AG08395 (cell line): ENCODE results near the gene UBE2N.
A peak's percentile ranks its signal among the peaks of the same experiment; 100 is the strongest.
"Not testable (repeated sequence)": the region's sequence is repeated elsewhere in the genome, so short reads cannot be mapped to it uniquely, and the experiment has no call there.

Experiments used
- DNase-seq: peaks from one replicate; pipeline ENCODE4 v3.0.0; 2012; ENCODE audit warnings: mixed read lengths, low spot score

Gene UBE2N

DNA sequence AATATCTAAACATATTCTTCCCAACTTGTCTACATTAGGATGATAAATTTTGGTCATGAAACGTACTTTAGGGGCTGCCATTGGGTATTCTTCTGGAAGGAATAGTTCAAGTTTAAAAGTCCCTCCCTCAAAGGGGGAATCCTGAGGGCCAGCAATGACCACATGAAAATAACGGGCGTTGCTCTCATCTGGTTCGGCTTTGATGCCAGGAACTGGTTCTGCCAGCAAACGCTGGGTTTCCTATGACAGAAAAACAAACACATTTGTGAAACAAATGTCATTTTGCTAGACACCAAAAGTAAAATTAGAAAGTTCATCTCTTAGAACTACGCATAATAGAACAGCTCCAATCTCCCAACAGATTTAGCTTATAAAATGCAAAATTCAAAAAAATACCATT, 30.7 kb downstream of the UBE2N start:
- DNase-seq = peak; percentile 11

GRCh38 chr12:93409343-93410187, 32.2 kb downstream of the UBE2N start:
- not testable (repeated sequence) for DNase-seq

- no peak for DNase-seq
Observed at GRCh38 chr12:93408813-93409212, 32.9 kb downstream of the UBE2N start.

- DNase-seq = no peak
Observed at GRCh38 chr12:93407963-93408283, 33.8 kb downstream of the UBE2N start.

DNA sequence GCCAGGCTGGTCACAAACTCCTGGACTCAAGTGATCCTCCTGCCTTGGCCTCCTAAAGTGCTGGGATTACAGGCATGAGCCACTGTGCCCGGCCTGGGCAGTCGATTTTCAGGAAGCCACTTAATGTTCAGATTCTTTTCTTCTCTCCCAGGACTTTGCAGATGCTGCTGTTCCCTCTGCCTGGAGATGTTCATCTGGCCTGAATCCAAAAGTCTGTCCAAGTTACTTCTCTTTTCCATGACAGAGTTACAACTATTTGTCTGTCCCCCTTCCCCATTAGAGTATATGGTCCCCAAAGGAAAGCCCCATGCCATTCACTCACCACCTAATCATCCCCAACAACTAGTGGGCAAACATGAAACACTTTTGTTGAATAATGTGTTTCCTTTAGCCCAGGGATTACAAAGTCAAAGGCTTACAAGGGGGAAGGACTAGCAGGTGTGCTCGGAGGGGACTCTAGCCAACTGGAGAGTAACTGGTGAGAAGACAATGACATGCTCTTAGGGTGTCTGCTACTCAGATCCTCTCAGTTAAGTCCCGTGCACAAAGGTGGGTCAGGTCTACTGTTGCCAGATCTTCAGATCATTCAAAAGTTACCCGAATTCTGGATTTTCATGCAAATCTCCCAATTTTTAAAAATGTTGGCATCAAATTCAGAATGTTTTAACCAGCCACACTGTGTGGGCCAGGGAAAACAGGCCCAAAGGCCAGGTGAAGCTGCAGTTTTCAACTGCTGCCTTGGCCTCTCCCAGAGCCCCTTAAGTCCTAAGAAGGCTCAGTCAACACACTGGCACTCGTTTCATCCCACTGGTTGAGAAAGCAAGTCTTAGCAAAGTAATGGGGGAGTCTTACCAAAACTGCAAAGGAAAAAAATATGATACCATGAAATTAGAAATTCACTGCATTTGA, 34.4 kb downstream of the UBE2N start:
- DNase-seq = no peak

GRCh38 chr12:93404961-93405849, 36.5 kb downstream of the UBE2N start:
- DNase-seq = no peak

DNA sequence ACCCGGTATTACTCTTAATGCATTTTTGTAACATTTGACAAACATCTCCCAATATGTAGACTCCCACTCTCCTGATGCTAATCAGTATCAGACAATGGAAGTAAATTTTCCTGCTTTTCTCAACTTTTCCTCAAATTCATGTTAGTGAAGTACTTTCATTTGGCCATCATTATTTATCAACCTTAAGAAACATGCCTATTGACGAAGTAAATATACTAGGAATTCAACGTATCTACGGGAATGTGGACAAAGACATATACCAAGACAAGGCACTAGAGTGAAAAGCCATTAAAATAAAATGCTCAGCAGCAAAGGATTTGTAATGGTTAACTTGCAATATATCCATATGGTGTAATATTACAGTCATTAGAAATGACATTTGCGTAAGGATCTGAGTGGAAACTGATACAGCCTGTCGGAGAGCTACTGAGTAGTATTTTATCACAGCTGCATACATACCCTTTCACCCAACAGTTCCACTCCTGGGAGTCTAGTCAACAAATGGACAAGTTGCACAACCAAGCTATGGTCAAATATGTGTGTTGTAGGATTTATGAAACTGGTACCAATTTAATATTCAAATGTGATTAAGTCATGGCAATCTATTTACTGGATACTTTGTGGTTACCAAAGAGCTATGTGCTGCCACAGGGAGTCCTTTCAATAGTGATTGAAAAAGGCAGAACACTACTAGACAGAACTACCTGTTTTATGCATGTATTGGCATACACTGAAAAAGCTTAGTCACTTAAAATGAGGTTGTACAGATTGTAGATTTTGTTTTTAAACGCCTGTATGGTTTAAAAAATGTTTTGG, 37.6 kb downstream of the UBE2N start:
- no peak for DNase-seq

- no peak for DNase-seq
Observed at GRCh38 chr12:93402333-93403311, 39.1 kb downstream of the UBE2N start.

DNA sequence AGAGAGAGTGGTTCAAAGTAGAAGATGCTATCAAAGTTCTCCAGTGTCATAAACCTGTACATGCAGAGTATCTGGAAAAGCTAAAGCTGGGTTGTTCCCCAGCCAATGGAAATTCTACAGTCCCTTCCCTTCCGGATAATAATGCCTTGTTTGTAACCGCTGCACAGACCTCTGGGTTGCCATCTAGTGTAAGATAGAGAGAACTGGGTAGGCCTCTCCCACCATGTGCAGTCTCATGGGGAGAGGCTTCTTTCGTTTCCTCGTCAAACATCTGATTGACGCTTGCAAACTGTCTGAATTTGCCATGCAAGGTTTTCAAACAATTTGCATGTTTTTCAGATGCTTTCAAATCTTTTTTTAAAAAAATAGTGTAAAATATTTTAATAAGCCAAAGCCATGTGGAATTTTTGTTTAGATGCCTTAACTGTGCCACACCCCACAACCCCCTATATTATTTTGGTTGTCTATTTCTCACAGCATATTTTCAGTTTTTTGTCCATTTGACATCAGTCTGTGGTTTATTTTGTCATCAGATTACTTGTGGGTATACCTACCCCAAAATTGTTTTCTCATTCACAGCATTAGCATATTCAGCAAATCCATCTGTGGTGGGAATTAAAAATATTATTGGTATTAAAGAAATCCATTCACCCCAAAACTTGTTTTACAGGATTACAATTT, 42.4 kb downstream of the UBE2N start:
- not testable (repeated sequence) for DNase-seq

DNA sequence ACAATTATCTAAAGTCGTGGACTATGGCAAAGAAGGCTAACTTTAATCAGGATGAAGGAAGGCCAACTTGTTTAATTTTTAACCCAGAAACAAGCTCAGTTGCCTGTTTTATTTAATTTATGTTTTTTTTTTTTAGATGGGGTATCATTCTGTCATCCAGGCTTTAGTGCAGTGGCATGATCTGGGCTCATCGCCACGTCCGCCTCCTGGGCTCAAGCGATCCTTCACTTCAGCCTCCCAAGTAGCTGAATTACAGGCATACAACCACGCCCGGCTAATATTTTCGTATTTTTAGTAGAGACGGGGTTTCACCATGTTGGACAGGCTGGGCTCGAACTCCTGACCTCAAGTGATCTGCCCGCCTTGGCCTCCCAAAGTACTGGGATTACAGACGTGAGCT, 44.3 kb downstream of the UBE2N start:
- DNase-seq = no peak

GRCh38 chr12:93393425-93393824, 48.3 kb downstream of the UBE2N start:
- no peak for DNase-seq

GRCh38 chr12:93390549-93391297, 51.0 kb downstream of the UBE2N start:
- DNase-seq = no peak

GRCh38 chr12:93390031-93390430, 51.7 kb downstream of the UBE2N start:
- DNase-seq = no peak

DNA sequence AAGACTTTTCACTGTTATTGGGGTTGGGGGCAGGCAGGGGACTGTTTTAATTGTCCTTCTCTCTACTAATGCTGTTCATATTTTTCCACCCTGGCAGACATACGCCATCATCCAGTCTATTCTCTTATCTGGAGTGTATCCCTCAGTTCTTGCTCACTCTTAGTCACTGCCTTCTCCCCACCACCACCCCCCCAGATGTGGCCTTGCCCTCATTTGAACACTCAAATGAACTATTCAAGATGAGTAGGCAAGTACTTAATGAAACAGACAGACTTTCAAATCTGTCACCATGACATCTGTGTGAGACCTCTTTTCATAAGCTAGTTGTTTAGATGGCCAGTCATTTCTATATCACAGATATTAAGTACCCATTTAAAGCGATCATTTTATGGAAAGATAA, 54.0 kb downstream of the UBE2N start:
- DNase-seq = peak; percentile 70

GRCh38 chr12:93381976-93382437, 59.7 kb downstream of the UBE2N start:
- not testable (repeated sequence) for DNase-seq

DNA sequence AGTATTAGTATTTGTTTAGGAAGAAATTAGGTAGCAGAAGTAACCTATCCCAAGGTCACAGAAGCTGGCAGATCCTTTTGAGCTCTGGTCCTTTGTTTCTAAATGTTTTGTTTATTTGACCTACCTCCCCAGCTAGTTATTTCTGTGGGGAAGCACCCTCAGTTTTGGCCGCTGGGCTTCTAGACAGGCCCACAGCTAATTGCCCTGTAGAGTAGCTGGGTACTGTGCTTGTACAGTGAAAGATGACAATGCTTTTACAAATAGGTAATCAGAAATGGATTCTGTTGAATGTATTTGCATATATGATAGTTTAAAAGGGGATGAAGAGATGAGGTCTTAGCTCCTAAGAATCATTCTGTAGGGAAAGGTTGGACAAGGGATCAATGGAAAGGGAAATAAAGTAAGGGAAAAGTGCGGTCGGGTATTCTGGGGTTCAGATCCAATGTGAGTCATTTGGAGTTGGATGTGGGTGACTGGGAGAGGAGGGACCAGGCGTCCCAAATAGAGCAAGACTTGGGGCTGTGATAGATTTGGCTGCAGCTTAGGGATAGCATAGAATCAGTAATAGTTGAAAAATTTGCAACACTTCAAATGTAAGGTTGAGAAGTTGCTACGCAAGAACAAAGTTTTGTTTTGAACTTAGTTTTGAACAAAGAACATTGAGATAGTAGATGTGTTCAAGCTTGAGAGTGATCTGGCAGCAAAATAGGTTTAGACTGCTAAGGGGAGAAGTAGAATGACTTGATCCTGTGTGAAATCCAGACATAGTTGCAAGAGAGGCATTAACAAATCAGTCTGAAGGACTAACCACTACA, 60.4 kb downstream of the UBE2N start:
- no peak for DNase-seq

DNA sequence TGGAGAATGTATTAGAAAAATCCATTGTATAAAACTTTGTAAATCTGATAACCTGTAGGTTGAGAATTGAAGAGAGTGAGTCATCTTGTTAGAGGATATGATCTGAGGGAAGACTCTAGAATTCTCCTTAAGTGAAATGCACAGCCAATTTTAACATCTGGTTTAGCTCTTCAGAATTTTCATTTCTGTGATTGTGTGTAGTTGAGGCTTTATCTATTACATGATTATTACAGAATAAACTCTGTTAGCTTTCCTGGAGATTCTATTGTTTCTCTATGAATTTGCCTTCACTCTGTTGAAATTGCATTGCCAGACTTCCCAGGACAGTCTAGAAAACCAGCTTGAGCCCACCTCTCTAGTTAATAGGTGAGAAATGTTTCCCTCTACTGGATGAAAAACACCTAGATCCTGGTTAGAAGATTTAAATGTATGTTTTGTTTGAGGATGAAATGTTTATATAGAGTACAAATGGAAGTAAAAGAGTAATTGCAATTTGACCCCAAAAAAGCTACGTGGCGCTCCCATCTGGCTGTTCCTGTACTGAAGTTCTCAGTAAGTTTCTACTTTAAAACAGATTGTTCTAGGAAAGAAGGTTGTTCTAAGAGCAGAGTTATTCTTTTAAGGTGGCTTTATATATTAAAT, 61.1 kb downstream of the UBE2N start:
- no peak for DNase-seq
